ENCODE measurements around the gene C15orf62.
A peak's percentile ranks its signal among the peaks of the same experiment; 100 is the strongest.

C15orf62 gene

DNA sequence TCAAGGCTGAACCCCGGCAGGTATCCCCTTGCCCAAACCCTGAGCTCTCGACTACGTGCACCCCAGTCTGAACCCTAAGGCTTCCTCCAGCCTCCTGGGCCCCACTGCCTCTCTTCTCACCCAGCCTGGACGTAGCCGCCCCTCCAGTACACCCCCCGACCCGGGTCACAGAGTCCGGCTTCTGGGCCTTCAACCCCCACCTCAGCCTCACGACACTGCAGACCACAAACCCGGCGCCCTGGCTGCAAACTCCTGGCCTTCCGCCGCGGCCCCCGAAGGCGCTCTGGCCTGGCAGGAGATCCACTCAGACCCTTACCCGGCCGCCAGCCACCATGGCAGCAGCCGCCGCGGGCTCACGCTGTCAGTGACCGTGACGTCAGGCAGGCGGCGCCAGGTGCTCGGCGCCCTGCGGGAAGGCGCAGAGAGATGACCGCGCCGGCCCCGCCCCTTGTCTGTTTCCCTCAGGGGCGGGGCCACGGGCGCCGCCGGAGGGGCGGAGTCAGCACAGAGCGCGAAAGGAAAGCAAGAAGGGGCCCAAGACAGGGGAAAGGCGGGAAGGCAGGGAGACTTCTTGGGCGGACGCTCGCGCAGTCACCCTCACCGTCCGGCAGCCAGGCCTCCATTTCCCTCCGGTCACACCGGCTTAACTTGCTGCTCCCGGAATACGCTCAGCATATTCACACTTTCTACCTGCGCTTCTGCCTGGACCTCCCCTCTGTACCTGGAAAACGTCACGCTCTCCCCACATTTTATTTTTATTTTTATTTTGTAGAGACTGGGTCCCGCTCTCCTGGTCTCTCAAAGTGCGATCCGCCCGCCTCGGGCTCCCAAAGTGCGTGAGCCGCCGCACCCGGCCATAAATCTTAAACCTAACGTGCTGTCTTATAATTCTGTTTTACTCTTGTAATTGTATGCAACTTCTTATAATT, 14.6 kb upstream of the C15orf62 start, which contains the start of gene RMDN3:
TSS of gene RMDN3 (minus strand) at position 372 of the 929 bp plus-strand sequence. CDS start 471 bp downstream, outside the sequence.
- H3K27ac ChIP-seq: peak within 1 kb of the TSS; percentile 7 to 94 (median 84)
- H3K4me3 ChIP-seq: peak within 1 kb of the TSS; percentile 80 to 97 (median 82)

- Histone ChIP-seq H3K27ac (peak overlapping the region in 19 of 21 experiments; percentile 67 to 94 (median 85)), H3K4me3 (peak overlapping the region; percentile 80 to 97 (median 82))
These were observed 14.0 kb upstream of the C15orf62 start for GRCh38 chr15:40755812-40756208.

DNA sequence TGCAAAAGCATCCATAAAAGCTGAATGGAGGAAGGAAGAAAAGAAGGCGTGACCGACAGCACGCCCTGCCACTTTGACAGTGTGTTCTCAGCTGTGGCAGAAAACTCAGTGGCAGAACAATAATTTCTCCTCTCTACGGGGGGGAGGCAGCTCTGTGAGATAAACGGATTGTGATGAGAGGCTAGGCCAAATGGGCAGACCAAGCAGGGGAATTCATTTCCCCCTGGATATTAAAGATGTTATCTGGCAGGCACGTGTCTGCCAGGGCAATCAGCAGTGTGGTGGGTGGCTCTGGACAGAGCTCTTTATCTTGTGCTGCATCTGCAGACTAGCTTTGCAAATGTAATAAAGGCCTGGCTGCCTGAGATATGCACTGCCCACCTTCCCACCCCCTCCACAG, 12.8 kb upstream of the C15orf62 start:
- H3K4me3 ChIP-seq: no peak overlapping the region
- H3K27ac ChIP-seq: peak overlapping the region in 1 of 21 experiments; percentile 21

GRCh38 chr15:40759961-40760360, 9.8 kb upstream of the C15orf62 start:
- H3K27ac ChIP-seq: no peak overlapping the region

GRCh38 chr15:40762919-40763800, 6.6 kb upstream of the C15orf62 start:
- peak overlapping the region; percentile 35 to 59 (median 47) for H3K4me3 ChIP-seq
- peak overlapping the region in 20 of 21 experiments; percentile 25 to 84 (median 74) for H3K27ac ChIP-seq

More at GRCh38 chr15:40759961-40760360, 9.8 kb upstream of the C15orf62 start:
- no peak overlapping the region for H3K4me3 ChIP-seq

GRCh38 chr15:40763801-40764628, 5.8 kb upstream of the C15orf62 start, which contains the start of gene GCHFR:
TSS of gene GCHFR (plus strand) at chr15:40764068. CDS start at chr15:40764181, 113 bp downstream.
- Histone ChIP-seq H3K27ac (peak within 1 kb of the TSS in 20 of 21 experiments; percentile 25 to 84 (median 74)), H3K4me3 (peak within 1 kb of the TSS; percentile 35 to 59 (median 47))

DNA sequence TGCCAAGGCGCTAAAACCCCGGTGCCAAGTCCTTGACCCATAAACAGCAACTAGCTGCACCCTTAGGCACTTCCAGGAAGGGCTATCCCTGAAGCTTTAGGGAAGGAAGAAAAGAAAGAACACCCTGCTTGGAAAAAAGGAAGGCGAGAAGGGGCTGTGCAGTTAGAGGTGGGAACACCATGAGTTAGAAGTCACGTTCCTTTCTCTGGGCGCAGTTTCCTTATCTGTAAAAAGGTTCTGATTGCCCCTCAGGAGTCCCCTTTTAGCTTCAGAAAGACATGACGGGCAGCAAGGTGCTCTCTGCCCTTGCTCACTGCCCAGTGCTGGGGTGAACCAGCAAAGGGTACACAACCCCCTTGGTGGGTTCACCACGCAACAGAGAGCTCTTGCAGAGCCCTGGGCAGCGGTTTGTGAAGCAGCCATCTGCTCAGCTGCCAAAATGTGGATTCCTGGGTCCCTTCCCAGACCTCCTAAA, 5.1 kb upstream of the C15orf62 start:
- Histone ChIP-seq H3K4me3 (peak overlapping the region; percentile 35 to 59 (median 47)), H3K27ac (peak overlapping the region in 19 of 21 experiments; percentile 48 to 84 (median 74))

GRCh38 chr15:40766194-40766815, 3.5 kb upstream of the C15orf62 start:
- no peak overlapping the region for H3K4me3 ChIP-seq
- H3K27ac ChIP-seq: peak overlapping the region in 12 of 21 experiments; percentile 26 to 84 (median 54)

GRCh38 chr15:40766906-40767837, 2.6 kb upstream of the C15orf62 start:
- peak overlapping the region in 6 of 21 experiments; percentile 27 to 83 (median 72) for H3K27ac ChIP-seq
- H3K4me3 ChIP-seq: no peak overlapping the region

GRCh38 chr15:40767838-40768500, 1.8 kb upstream of the C15orf62 start:
- no peak overlapping the region for H3K4me3 ChIP-seq
- peak overlapping the region in 10 of 21 experiments; percentile 1 to 84 (median 75) for H3K27ac ChIP-seq

DNA sequence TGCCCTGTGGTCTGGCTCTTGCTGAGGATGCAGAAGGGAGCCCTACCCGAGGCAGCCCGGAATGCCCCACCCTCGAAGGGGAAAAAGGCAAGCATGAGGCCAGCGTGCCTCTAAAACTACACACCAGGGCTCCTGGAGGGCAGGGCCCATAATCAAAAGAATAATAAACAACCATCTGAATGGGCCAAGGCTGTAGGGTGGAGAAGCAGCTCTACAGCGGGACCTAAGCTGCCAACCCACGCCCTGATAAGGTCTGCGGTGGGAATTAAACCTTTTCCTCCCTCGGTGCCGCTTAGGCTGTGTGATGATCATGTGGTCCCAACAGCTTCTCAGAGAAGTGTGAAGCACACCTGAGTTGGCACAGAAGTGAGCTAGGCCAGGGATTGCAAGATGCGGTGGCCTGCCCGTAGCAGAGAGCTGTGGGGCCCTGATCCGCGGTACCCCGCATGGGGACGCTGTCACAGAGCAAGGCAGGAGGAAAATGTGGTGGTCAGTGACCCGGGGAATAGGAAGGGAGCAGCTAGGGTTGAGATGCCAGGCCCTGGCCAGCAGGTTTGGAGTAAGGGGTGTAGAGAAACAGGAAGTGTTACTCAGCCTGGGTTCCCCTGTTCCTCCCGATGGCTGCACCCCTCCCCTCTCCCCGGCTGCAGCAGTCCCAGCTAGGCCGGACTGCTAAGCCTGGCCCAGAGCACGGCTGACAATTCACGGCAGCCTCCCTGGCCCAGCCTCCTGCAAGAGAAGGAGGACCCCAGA, 1.1 kb upstream of the C15orf62 start:
- peak overlapping the region in 1 of 7 experiments; percentile 5 for H3K4me3 ChIP-seq
- H3K27ac ChIP-seq: peak overlapping the region in 19 of 21 experiments; percentile 1 to 84 (median 71)

DNA sequence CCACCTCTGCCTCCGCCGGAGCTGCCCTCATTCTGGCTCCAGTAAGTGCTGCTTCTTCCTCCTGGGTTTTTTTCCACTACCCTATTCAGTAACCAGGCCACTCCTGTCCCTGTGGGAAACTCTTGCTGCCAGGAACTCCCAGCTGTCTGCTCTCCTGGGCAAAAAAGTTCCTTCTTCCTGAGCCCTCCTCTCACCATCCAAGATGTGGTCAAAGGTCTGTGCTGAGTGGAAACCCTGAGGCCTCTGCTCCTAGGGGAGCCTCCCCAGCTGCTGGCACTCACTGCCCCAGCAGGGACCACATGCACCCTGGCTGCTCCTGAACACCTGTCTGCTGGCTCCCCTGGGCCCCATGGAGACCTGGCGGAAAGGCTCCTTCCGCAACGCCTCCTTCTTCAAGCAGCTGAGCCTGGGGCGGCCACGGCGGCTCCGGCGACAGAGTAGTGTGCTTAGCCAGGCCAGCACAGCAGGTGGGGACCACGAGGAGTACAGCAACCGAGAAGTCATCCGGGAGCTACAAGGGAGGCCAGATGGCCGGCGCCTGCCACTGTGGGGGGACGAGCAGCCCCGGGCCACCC, 454 bp downstream of the C15orf62 start:
- H3K27ac ChIP-seq: peak overlapping the region in 19 of 21 experiments; percentile 1 to 83 (median 71)

GRCh38 chr15:40771242-40771641, 1.5 kb downstream of the C15orf62 start:
- Histone ChIP-seq H3K4me3 (no peak overlapping the region), H3K27ac (peak overlapping the region in 7 of 21 experiments; percentile 71 to 83 (median 75))

More for the DNA sequence above, 454 bp downstream of the C15orf62 start:
- H3K4me3 ChIP-seq: peak overlapping the region in 2 of 7 experiments; percentile 0 to 17

GRCh38 chr15:40772014-40772413, 2.2 kb downstream of the C15orf62 start:
- H3K4me3 ChIP-seq: no peak overlapping the region
- H3K27ac ChIP-seq: peak overlapping the region in 4 of 21 experiments; percentile 35 to 83 (median 60)

GRCh38 chr15:40773496-40773895, 3.7 kb downstream of the C15orf62 start:
- no peak overlapping the region for H3K4me3 ChIP-seq

More at GRCh38 chr15:40773496-40773895, 3.7 kb downstream of the C15orf62 start:
- no peak overlapping the region for H3K27ac ChIP-seq
